Measurements from ENCODE around the gene VAMP2. TPM values are rescaled to one million over a fixed set of nuclear protein-coding genes. Genes with fewer than 3 reads are reported as not detected.

The VAMP2 gene
- total RNA-seq, 4 donors from 2014 or later: 43.5 to 58.9 (median 49.3) TPM

- 0 to 1% methylated on average over 45 to 74 of the region's 76 CpGs for WGBS, 2 donors
- DNase-seq (ENCODE audit: low spot score in 2 of 2): peak in 1 of 2 donors; percentile 91
- peak overlapping the region; percentile 38 for H3K4me3 ChIP-seq (ENCODE audit: low read depth, poor library complexity, severe bottlenecking)
- TF ChIP-seq POLR2A (IDR thresholded peaks at IDR 0.05) (no peak), CTCF (IDR thresholded peaks at IDR 0.05) (no peak)
- intact Hi-C loops (cut with DNase I; ENCODE audit: low total_unique reads): no loop called here
Measured at GRCh38 chr17:8121681-8122421, 40.9 kb downstream of the VAMP2 start.

GRCh38 chr17:8121407-8121680 is 41.4 kb downstream of the VAMP2 start:
- intact Hi-C loops (cut with DNase I; ENCODE audit: low total_unique reads): no loop called here
- no peak for TF ChIP-seq CTCF (IDR thresholded peaks at IDR 0.05)
- TF ChIP-seq POLR2A (IDR thresholded peaks at IDR 0.05): no peak
- WGBS, 2 donors: 0 to 1% methylated on average over 12 to 16 of the region's 25 CpGs
- DNase-seq (ENCODE audit: low spot score in 2 of 2): no peak
- peak overlapping the region; percentile 38 for H3K4me3 ChIP-seq (ENCODE audit: low read depth, poor library complexity, severe bottlenecking)

- 1% methylated on average over 40 of the region's 40 CpGs for WGBS, 2 donors
- peak; percentile 55 to 93 for DNase-seq (ENCODE audit: low spot score in 2 of 2)
- H3K4me3 ChIP-seq (ENCODE audit: low read depth, poor library complexity, severe bottlenecking): no peak overlapping the region
Measured at GRCh38 chr17:8120520-8121406, 42.0 kb downstream of the VAMP2 start.

GRCh38 chr17:8119581-8120519 is 42.9 kb downstream of the VAMP2 start:
- H3K4me3 ChIP-seq (ENCODE audit: low read depth, poor library complexity, severe bottlenecking): no peak overlapping the region
- TF ChIP-seq CTCF (IDR thresholded peaks at IDR 0.05): peak in 1 of 3 donors; percentile 21
- no peak for TF ChIP-seq POLR2A (IDR thresholded peaks at IDR 0.05)
- 1% methylated on average over 28 of the region's 28 CpGs for WGBS, 2 donors
- DNase-seq (ENCODE audit: low spot score in 2 of 2): peak; percentile 84 to 95
- intact Hi-C loops (cut with DNase I; ENCODE audit: low total_unique reads): no loop called here

More at GRCh38 chr17:8120520-8121406, 42.0 kb downstream of the VAMP2 start:
- TF ChIP-seq POLR2A (IDR thresholded peaks at IDR 0.05) (no peak), CTCF (IDR thresholded peaks at IDR 0.05) (no peak)
- intact Hi-C loops (cut with DNase I; ENCODE audit: low total_unique reads): no loop called here

GRCh38 chr17:8118769-8119580 is 43.8 kb downstream of the VAMP2 start:
- TF ChIP-seq CTCF (IDR thresholded peaks at IDR 0.05): peak in 1 of 3 donors; percentile 68
- no peak for TF ChIP-seq POLR2A (IDR thresholded peaks at IDR 0.05)
- 0 to 2% methylated on average over 38 of the region's 38 CpGs for WGBS, 2 donors
- intact Hi-C loops (cut with DNase I; ENCODE audit: low total_unique reads): no loop called here
- peak overlapping the region; percentile 40 for H3K4me3 ChIP-seq (ENCODE audit: low read depth, poor library complexity, severe bottlenecking)
- peak; percentile 88 to 98 for DNase-seq (ENCODE audit: low spot score in 2 of 2)
